SK-N-SH treated with all-trans-retinoic acid at 6 μM for 48 hours (cell line): ENCODE results near the gene MDGA2.

ENCODE experiments used
- BACH2 ChIP-seq: fragments of 250-450 bp; sonication (Bioruptor Pico); IDR thresholded peaks from 2 replicates; pipeline ENCODE4 v1.9.0; 2021; ENCODE audit warnings: mild to moderate bottlenecking, borderline replicate concordance
- CREB5 ChIP-seq: fragments of 250-450 bp; sonication (Bioruptor Pico); IDR thresholded peaks from 2 replicates; pipeline ENCODE4 v1.5.1; 2020; ENCODE audit warnings: low read depth, mild to moderate bottlenecking, moderate library complexity
- CSDC2 ChIP-seq: fragments of 250-450 bp; sonication (Bioruptor Pico); IDR thresholded peaks from 2 replicates; pipeline ENCODE4 v1.5.0; 2020; ENCODE audit warnings: mild to moderate bottlenecking, moderate library complexity
- CSRNP3 ChIP-seq: fragments of 250-450 bp; sonication (Bioruptor Pico); IDR thresholded peaks from 2 replicates; pipeline ENCODE4 v1.5.1; 2021; ENCODE audit warnings: mild to moderate bottlenecking, moderate library complexity
- PPARA ChIP-seq: fragments of 250-450 bp; sonication (Bioruptor Pico); IDR thresholded peaks from 2 replicates; pipeline ENCODE4 v1.5.0; 2020; ENCODE audit warnings: mild to moderate bottlenecking, borderline replicate concordance
- RARB ChIP-seq: fragments of 250-450 bp; sonication (Bioruptor Pico); IDR thresholded peaks from 2 replicates; pipeline ENCODE4 v1.8.0; 2021; ENCODE audit warnings: mild to moderate bottlenecking, moderate library complexity
- ZFP30 ChIP-seq: fragments of 450-650 bp; formaldehyde crosslinking; IDR thresholded peaks from 2 replicates; pipeline ENCODE4 v1.5.0; 2022; ENCODE audit warnings: mild to moderate bottlenecking, moderate library complexity
- ZNF8 ChIP-seq: fragments of 450-650 bp; formaldehyde crosslinking; IDR thresholded peaks from 2 replicates; pipeline ENCODE4 v1.5.0; 2020; ENCODE audit warnings: mild to moderate bottlenecking, moderate library complexity

- no peak for TF ChIP-seq CREB5 (CRISPR knock-in tag)
- no peak for TF ChIP-seq ZFP30
- TF ChIP-seq PPARA: no peak
- TF ChIP-seq BACH2 (CRISPR knock-in tag): no peak
- TF ChIP-seq CSDC2 (CRISPR knock-in tag): no peak
- no peak for TF ChIP-seq ZNF8 (CRISPR knock-in tag)
- no peak for TF ChIP-seq CSRNP3 (CRISPR knock-in tag)
- no peak for TF ChIP-seq RARB (CRISPR knock-in tag)
Measured at GRCh38 chr14:47425302-47425701, 250.1 kb downstream of the MDGA2 start.
